ENCODE results near the gene LRRC52. TPM values are rescaled to one million over a fixed set of nuclear protein-coding genes. Genes with fewer than 3 reads are reported as not detected.

Gene LRRC52
- total RNA-seq, 1 experiment from 2014 or later, result not detected

DNA sequence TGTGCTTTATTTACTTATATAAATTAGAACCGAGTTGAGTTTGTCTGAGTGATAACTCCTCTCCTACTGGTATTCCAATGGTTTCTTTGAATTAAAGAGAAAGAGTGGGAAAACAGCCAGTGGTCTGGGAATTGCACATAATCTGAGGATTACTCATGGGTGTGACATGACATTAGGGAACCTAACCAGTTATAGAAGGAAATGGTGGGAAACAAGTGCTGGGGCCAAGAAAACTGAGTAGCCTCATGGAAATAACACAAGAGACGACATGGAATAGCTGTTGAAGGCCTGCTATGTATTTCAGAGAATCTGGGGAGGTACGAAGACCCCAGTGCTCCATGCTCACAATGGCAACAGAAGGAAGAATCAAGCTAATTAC is 41.8 kb upstream of the LRRC52 start:
- H3K27me3 ChIP-seq (ENCODE audit: control insufficient read depth, insufficient read depth, low read length), result peaks cover 6% of the 10 kb centered on the region
- no peak for DNase-seq (ENCODE audit: low read depth, low spot score)
- no peaks in the 10 kb centered on the region for H3K4me1 ChIP-seq (ENCODE audit: control insufficient read depth, insufficient read depth, low read length)
- H3K27ac ChIP-seq (ENCODE audit: low read length), result no peak overlapping the region
- H3K9me3 ChIP-seq (ENCODE audit: control insufficient read depth, insufficient read depth, low read depth, low read length), result no peaks in the 10 kb centered on the region
- CTCF ChIA-PET, result no interaction called here
- POLR2A ChIA-PET, result no interaction called here
- in situ Hi-C loops (cut with HindIII; ENCODE audit: low pct_unique_long_range_greater_than_20kb, low sequenced_read_pairs) (no loop called here), intact Hi-C loops (cut with micrococcal nuclease; ENCODE audit: unreplicated experiment) (no loop called here)
- ATAC-seq, result no peak
- BruUV-seq (replicated peaks), result no TSS peak
- H3K4me3 ChIP-seq (ENCODE audit: low read depth in 2 of 2, low read length in 2 of 2), result no peak overlapping the region
- TF ChIP-seq SIN3A (IDR thresholded peaks at IDR 0.05; ENCODE audit: borderline replicate concordance, insufficient read depth, low read depth, low read length), result no peak
- no peak for TF ChIP-seq TCF7L2 (IDR thresholded peaks at IDR 0.05; ENCODE audit: low read depth, low read length)
- no peaks in the 10 kb centered on the region for H3K36me3 ChIP-seq (ENCODE audit: control insufficient read depth, insufficient read depth, low read length)

DNA sequence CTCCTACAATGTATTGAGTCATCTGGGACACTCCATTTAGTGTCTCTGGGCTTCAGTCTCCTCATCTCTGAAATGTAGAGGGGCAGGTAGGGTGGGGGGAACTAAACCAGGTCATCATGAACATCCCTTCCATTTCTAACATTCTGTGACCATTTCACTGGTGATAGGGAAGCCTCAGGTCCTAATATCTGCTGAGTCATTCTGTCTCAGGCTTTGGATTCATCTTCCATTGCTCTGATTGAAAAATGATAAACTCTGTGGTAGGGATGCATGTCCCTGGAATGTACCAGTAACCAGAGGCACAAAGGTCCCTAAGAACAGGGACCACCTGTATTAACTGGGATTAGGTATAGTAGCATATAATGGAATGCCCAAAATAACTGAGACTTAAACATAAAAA is 36.2 kb upstream of the LRRC52 start:
- TF ChIP-seq, protein P1, sequence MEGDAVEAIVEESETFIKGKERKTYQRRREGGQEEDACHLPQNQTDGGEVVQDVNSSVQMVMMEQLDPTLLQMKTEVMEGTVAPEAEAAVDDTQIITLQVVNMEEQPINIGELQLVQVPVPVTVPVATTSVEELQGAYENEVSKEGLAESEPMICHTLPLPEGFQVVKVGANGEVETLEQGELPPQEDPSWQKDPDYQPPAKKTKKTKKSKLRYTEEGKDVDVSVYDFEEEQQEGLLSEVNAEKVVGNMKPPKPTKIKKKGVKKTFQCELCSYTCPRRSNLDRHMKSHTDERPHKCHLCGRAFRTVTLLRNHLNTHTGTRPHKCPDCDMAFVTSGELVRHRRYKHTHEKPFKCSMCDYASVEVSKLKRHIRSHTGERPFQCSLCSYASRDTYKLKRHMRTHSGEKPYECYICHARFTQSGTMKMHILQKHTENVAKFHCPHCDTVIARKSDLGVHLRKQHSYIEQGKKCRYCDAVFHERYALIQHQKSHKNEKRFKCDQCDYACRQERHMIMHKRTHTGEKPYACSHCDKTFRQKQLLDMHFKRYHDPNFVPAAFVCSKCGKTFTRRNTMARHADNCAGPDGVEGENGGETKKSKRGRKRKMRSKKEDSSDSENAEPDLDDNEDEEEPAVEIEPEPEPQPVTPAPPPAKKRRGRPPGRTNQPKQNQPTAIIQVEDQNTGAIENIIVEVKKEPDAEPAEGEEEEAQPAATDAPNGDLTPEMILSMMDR (IDR thresholded peaks at IDR 0.05), result no peak
- TF ChIP-seq, protein P2, sequence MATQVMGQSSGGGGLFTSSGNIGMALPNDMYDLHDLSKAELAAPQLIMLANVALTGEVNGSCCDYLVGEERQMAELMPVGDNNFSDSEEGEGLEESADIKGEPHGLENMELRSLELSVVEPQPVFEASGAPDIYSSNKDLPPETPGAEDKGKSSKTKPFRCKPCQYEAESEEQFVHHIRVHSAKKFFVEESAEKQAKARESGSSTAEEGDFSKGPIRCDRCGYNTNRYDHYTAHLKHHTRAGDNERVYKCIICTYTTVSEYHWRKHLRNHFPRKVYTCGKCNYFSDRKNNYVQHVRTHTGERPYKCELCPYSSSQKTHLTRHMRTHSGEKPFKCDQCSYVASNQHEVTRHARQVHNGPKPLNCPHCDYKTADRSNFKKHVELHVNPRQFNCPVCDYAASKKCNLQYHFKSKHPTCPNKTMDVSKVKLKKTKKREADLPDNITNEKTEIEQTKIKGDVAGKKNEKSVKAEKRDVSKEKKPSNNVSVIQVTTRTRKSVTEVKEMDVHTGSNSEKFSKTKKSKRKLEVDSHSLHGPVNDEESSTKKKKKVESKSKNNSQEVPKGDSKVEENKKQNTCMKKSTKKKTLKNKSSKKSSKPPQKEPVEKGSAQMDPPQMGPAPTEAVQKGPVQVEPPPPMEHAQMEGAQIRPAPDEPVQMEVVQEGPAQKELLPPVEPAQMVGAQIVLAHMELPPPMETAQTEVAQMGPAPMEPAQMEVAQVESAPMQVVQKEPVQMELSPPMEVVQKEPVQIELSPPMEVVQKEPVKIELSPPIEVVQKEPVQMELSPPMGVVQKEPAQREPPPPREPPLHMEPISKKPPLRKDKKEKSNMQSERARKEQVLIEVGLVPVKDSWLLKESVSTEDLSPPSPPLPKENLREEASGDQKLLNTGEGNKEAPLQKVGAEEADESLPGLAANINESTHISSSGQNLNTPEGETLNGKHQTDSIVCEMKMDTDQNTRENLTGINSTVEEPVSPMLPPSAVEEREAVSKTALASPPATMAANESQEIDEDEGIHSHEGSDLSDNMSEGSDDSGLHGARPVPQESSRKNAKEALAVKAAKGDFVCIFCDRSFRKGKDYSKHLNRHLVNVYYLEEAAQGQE (IDR thresholded peaks at IDR 0.05; ENCODE audit: insufficient read depth in 1 of 2, low read depth in 2 of 2, low read length in 1 of 2), result no peak
- TF ChIP-seq POLR2AphosphoS5 (IDR thresholded peaks at IDR 0.05; ENCODE audit: low read depth, low read length) (no peak), TCF7L2 (IDR thresholded peaks at IDR 0.05; ENCODE audit: low read depth, low read length) (no peak), SIN3A (IDR thresholded peaks at IDR 0.05; ENCODE audit: borderline replicate concordance, insufficient read depth, low read depth, low read length) (no peak)
- BruUV-seq (replicated peaks), result no TSS peak
- H3K36me3 ChIP-seq (ENCODE audit: control insufficient read depth, insufficient read depth, low read length), result no peaks in the 10 kb centered on the region
- ChIA-PET CTCF (no interaction called here), POLR2A (no interaction called here)
- no peaks in the 10 kb centered on the region for H3K9me3 ChIP-seq (ENCODE audit: control insufficient read depth, insufficient read depth, low read depth, low read length)
- peaks cover 3% of the 10 kb centered on the region for H3K27me3 ChIP-seq (ENCODE audit: control insufficient read depth, insufficient read depth, low read length)
- no peak overlapping the region for H3K27ac ChIP-seq (ENCODE audit: low read length)
- intact Hi-C loops (cut with micrococcal nuclease; ENCODE audit: unreplicated experiment), result no loop called here
- in situ Hi-C loops (cut with HindIII; ENCODE audit: low pct_unique_long_range_greater_than_20kb, low sequenced_read_pairs), result no loop called here
- no peak for DNase-seq (ENCODE audit: low read depth, low spot score)
- no peak for ATAC-seq
- H3K4me1 ChIP-seq (ENCODE audit: control insufficient read depth, insufficient read depth, low read length), result no peaks in the 10 kb centered on the region
- H3K4me3 ChIP-seq (ENCODE audit: low read depth in 2 of 2, low read length in 2 of 2), result no peak overlapping the region

DNA sequence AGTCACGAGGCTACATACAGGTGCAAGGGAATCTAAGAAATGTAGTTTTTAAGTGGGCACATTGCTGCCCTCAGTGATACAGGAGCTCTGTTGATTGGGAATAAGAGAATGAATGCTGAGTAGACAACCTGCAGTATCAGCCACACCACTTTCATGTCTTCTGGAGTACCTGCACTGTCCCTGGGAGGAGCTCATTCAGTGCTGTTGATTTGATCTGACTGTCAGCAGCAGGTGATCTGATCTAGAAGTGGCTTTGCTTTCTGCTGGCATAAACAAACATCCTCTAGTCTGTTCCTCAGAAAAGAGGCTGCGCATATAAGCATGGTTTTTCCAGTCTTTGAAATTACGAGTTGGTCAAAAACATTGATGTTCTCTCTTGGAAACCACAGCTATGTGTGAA is 35.5 kb upstream of the LRRC52 start:
- Histone ChIP-seq H3K4me1 (ENCODE audit: control insufficient read depth, insufficient read depth, low read length) (no peaks in the 10 kb centered on the region), H3K36me3 (ENCODE audit: control insufficient read depth, insufficient read depth, low read length) (no peaks in the 10 kb centered on the region), H3K27me3 (ENCODE audit: control insufficient read depth, insufficient read depth, low read length) (no peaks in the 10 kb centered on the region; the same call in 1 of the 2 replicates), H3K27ac (ENCODE audit: low read length) (no peak overlapping the region), H3K9me3 (ENCODE audit: control insufficient read depth, insufficient read depth, low read depth, low read length) (no peaks in the 10 kb centered on the region), H3K4me3 (ENCODE audit: low read depth in 2 of 2, low read length in 2 of 2) (no peak overlapping the region)
- intact Hi-C loops (cut with micrococcal nuclease; ENCODE audit: unreplicated experiment), result no loop called here
- CTCF ChIA-PET, result no interaction called here
- DNase-seq (ENCODE audit: low read depth, low spot score) (no peak), ATAC-seq (no peak)
- POLR2A ChIA-PET, result no interaction called here
- TF ChIP-seq TCF7L2 (IDR thresholded peaks at IDR 0.05; ENCODE audit: low read depth, low read length) (no peak), POLR2AphosphoS5 (IDR thresholded peaks at IDR 0.05; ENCODE audit: low read depth, low read length) (no peak), SIN3A (IDR thresholded peaks at IDR 0.05; ENCODE audit: borderline replicate concordance, insufficient read depth, low read depth, low read length) (no peak)
- TF ChIP-seq, protein P2 (IDR thresholded peaks at IDR 0.05; ENCODE audit: insufficient read depth in 1 of 2, low read depth in 2 of 2, low read length in 1 of 2), result no peak
- TF ChIP-seq, protein P1 (IDR thresholded peaks at IDR 0.05), result no peak
- in situ Hi-C loops (cut with HindIII; ENCODE audit: low pct_unique_long_range_greater_than_20kb, low sequenced_read_pairs), result no loop called here
- no TSS peak for BruUV-seq (replicated peaks)
